CD4-positive, alpha-beta T cell treated with Interleukin-15 for 4 hours (primary cell): Measurements from ENCODE around the gene RARG.

Experiments used
- DNase-seq: peaks from one replicate; pipeline ENCODE4 v3.0.0-alpha.2; 2020; ENCODE audit warnings: low spot score

RARG gene

GRCh38 chr12:53231921-53232645, at the start of gene RARG:
Gene RARG (minus strand): TSS chr12:53232209. CDS start chr12:53227545, 4,664 bp downstream.
- DNase-seq: peak; percentile 72

- DNase-seq: no peak
These were observed 48.0 kb upstream of the RARG start for GRCh38 chr12:53279888-53280498.

GRCh38 chr12:53279283-53279869, 47.4 kb upstream of the RARG start:
- DNase-seq: no peak

GRCh38 chr12:53277981-53278380, 46.0 kb upstream of the RARG start:
- no peak for DNase-seq

- no peak for DNase-seq
These were observed 44.5 kb upstream of the RARG start for GRCh38 chr12:53276511-53276910.

GRCh38 chr12:53274445-53274844, 42.4 kb upstream of the RARG start:
- DNase-seq: no peak

GRCh38 chr12:53268630-53269562, 36.9 kb upstream of the RARG start:
- DNase-seq: no peak

GRCh38 chr12:53267999-53268629, 36.1 kb upstream of the RARG start, which contains the start of gene ESPL1:
Gene ESPL1 (plus strand): TSS chr12:53268299. CDS start chr12:53268767, 468 bp downstream.
- DNase-seq: peak; percentile 83

- no peak for DNase-seq
These were observed 35.4 kb upstream of the RARG start for GRCh38 chr12:53267306-53267998.

- no peak for DNase-seq
These were observed 33.8 kb upstream of the RARG start for GRCh38 chr12:53265783-53266182.

GRCh38 chr12:53259891-53260290, 27.9 kb upstream of the RARG start:
- DNase-seq: no peak

GRCh38 chr12:53258541-53259539, 26.8 kb upstream of the RARG start:
- DNase-seq: no peak

- no peak for DNase-seq
These were observed 24.0 kb upstream of the RARG start for GRCh38 chr12:53255996-53256395.

GRCh38 chr12:53254816-53255545, 23.0 kb upstream of the RARG start:
- DNase-seq: no peak

GRCh38 chr12:53253298-53253697, 21.3 kb upstream of the RARG start:
- no peak for DNase-seq

- DNase-seq: no peak
These were observed 20.4 kb upstream of the RARG start for GRCh38 chr12:53252349-53252916.

GRCh38 chr12:53251477-53252348, 19.7 kb upstream of the RARG start:
- peak; percentile 71 for DNase-seq

GRCh38 chr12:53245286-53245685, 13.3 kb upstream of the RARG start:
- no peak for DNase-seq
